Natural killer cell treated with Interleukin-12 subunit alpha and Interleukin-12 subunit beta and Interleukin-15 and Interleukin-18, amount 100 ng/mL, for 72 hours (primary cell): ENCODE data around the gene FGF2. TPM values are rescaled to one million over a fixed set of nuclear protein-coding genes. Genes with fewer than 3 reads are reported as not detected.
A peak's percentile ranks its signal among the peaks of the same experiment; 100 is the strongest.
"Not testable (repeated sequence)": the region's sequence is repeated elsewhere in the genome, so short reads cannot be mapped to it uniquely, and the experiment has no call there.

Experiments
- ATAC-seq, 2 donors: fragments of 150-1000 bp; cut with Tn5 transposase in 1 of 2; sonication (Bioruptor Pico), chemical (Tn5 transposase) in 1 of 2; 2 replicates each; pipeline ENCODE4 v1.10.0; 2021
- DNase-seq: peaks from one replicate; pipeline ENCODE4 v3.0.0; 2022; ENCODE audit warnings: low spot score
- H3K27ac Mint-ChIP-seq, 2 donors: 1 replicate in 1 of 2; 2 replicates in 1 of 2; pipeline ENCODE4 v1.8.0; 2022; ENCODE audit warnings: mixed read lengths in 2 of 2, mild to moderate bottlenecking in 1 of 2, moderate library complexity in 1 of 2
- H3K27me3 Mint-ChIP-seq, 2 donors: 1 replicate in 1 of 2; 2 replicates in 1 of 2; pipeline ENCODE4 v1.8.0; 2022; ENCODE audit warnings: mixed read lengths in 2 of 2
- H3K36me3 Mint-ChIP-seq: one replicate; pipeline ENCODE4 v1.8.0; 2022; ENCODE audit warnings: mixed read lengths
- H3K4me1 Mint-ChIP-seq, 2 donors: 1 replicate in 1 of 2; 2 replicates in 1 of 2; pipeline ENCODE4 v1.8.0; 2022; ENCODE audit warnings: low read depth in 2 of 2, mixed read lengths in 2 of 2, mild to moderate bottlenecking in 1 of 2
- H3K4me3 Mint-ChIP-seq: one replicate; pipeline ENCODE4 v1.8.0; 2022; ENCODE audit warnings: mixed read lengths
- H3K9me3 Mint-ChIP-seq: 2 replicates; pipeline ENCODE4 v1.8.0; 2022; ENCODE audit warnings: mixed read lengths
- total RNA-seq, 2 donors: library from RNA; stranded (reverse); gene quantifications; one replicate each; pipeline ENCODE4 v1.2.3, GENCODE V29; 2022

FGF2 gene
- total RNA-seq, 2 donors from 2014 or later = 1.5 to 3.9 TPM

DNA sequence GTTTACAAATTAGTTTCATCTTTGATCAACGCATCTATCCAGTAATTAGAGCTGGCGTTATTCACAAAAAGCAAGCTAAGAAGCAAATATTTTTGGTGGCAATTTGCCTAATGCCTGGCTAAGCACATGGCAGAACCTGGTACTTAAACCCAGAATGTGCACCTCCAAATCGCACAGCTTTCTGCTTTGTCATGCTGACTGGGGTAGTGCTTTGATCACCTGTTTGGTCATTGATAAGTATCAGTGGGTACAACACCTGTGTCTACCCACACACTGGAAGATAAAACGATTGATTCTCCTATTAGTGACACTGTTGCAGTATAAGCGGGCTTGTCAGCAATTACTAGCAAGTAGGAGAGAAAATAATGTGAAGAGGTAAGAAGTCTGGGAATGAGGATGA lies 93.8 kb downstream of the FGF2 start:
- no peak for DNase-seq
- Mint-ChIP-seq H3K9me3 (no peaks in the 10 kb centered on the region), H3K27me3 (no peaks in the 10 kb centered on the region), H3K36me3 (no peaks in the 10 kb centered on the region), H3K4me1 (peaks cover 0 to 2% of the 10 kb centered on the region in 2 donors), H3K4me3 (no peak overlapping the region), H3K27ac (no peak overlapping the region)
- no peak for ATAC-seq

DNA sequence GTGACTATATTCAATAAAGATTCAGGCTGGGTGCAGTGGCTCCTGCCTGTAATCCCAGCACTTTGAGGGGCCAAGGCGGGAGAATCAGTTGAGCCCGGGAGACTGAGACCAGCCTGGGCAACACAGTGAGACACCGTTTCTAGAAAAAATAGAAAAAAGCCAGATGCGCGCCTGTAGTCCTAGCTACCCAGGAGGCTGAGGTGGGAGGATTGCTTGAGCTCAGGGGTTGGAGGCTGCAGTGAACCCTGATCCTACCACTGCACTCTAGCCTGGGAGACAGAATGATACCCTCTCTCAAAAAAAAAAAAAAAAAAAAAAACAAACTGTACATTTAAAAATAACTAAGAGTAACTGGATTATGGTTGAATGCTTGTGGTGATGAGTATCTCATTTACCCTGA lies 94.7 kb downstream of the FGF2 start:
- H3K4me3 Mint-ChIP-seq = no peak overlapping the region
- H3K9me3 Mint-ChIP-seq = no peaks in the 10 kb centered on the region
- no peak for DNase-seq
- H3K27me3 Mint-ChIP-seq = no peaks in the 10 kb centered on the region
- H3K27ac Mint-ChIP-seq = peak overlapping the region in 1 of 2 donors; percentile 23
- H3K4me1 Mint-ChIP-seq = peaks cover 0 to 2% of the 10 kb centered on the region in 2 donors
- no peak for ATAC-seq
- no peaks in the 10 kb centered on the region for H3K36me3 Mint-ChIP-seq

DNA sequence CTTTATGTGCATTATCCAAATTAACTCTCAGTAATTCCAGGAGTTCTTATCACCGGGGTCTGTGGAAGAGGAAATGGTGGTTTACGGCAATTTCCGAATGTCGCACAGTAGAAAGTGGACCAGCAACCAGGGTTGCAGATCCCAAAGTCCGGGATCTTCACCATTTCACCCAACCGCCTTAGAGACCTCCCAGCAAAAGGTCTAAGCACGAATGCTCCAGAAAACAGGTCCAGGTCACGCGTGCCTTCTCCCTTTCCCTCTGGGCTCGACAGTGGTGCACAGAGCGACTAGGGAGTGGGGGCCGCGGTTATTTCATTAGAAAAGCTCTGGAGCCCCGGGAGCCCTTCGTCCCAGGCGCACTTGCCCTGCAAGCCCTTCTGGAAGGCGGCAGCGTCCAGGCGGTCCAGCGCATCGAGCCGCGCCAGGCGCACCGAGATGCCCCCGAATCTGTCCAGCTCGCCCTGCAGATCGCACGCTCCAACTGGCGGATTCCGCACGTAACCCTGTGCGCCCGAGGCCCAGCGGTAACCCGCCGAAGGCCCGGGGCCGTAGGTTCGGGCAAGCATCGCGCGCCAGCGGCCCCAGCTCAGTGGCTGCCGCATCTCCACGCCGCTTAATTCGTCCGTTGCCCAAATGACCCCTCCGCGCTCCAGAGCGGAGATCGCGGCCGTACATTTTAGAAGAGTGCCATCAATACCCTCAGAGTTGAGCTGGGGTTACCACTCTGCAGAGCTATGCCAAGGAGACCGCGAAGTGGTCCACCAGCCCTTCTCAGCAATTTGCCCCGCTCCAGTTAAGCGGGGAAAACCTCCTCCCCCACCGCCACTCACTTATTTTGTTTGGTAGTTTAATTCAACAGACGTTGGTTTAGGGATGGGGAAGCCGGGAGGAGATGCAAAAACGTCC lies 95.6 kb downstream of the FGF2 start, which contains the start of gene NUDT6:
Gene NUDT6 (minus strand): TSS at position 627 of the 906 bp plus-strand sequence. CDS start 25 bp downstream, at position 602.
- peak; percentile 74 to 81 for ATAC-seq
- Mint-ChIP-seq H3K27ac (peak within 1 kb of the TSS in 1 of 2 donors; percentile 23), H3K9me3 (no peaks in the 10 kb centered on the region), H3K36me3 (no peaks in the 10 kb centered on the region), H3K27me3 (no peaks in the 10 kb centered on the region), H3K4me3 (no peak within 1 kb of the TSS), H3K4me1 (peaks cover 6% of the 10 kb centered on the region in 2 donors)
- DNase-seq = peak; percentile 69

DNA sequence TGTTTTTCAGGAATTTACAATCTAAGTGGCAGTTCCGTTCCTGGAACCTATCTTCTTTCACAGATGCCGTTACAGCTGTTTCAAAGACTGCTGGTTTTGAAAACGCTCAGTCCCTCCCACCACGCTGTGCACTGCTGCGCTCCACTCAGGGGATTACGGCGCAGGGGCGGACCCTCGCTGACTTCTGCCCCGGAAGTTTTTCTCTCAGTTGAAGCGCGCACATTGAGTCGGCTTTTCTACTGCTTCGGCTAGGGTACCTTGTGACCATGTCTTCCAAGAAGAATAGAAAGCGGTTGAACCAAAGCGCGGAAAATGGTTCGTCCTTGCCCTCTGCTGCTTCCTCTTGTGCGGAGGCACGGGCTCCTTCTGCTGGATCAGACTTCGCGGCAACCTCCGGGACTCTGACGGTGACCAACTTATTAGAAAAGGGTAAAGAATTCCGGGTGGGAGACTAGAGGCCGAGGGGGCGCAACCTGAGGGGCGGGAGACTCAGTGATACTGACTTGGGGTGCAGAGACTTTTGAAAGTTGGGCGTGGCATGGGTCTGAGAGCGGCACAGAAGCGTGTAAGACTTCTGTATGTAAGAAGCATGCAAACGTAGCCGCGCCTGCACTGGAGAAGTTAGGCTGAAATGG lies 96.4 kb downstream of the FGF2 start:
- ATAC-seq (peak; percentile 97), DNase-seq (peak; percentile 92)
- no peaks in the 10 kb centered on the region for H3K27me3 Mint-ChIP-seq
- no peak overlapping the region for H3K27ac Mint-ChIP-seq
- peaks cover 6% of the 10 kb centered on the region in 2 donors for H3K4me1 Mint-ChIP-seq
- H3K36me3 Mint-ChIP-seq = no peaks in the 10 kb centered on the region
- H3K4me3 Mint-ChIP-seq = no peak overlapping the region
- H3K9me3 Mint-ChIP-seq = no peaks in the 10 kb centered on the region

DNA sequence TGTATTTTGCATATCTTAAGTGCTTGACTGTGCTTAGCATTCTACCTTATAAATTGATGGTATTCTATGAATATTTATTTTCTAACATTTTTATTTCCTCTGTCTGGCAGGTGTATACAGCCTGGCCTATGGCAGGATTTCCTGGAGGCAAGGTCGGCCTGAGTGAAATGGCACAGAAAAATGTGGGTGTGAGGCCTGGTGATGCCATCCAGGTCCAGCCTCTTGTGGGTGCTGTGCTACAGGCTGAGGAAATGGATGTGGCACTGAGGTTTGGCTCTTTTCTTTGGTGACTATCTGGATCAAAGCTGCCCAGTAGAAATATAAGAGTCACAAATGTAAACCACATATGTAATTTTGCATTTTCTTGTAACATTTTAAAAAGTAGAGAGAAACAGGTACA lies 102.3 kb downstream of the FGF2 start:
- H3K4me1 Mint-ChIP-seq = peaks cover 6 to 8% of the 10 kb centered on the region in 2 donors
- peaks cover 9% of the 10 kb centered on the region for H3K36me3 Mint-ChIP-seq
- DNase-seq = no peak
- no peak overlapping the region for H3K27ac Mint-ChIP-seq
- no peak overlapping the region for H3K4me3 Mint-ChIP-seq
- ATAC-seq = peak in 1 of 2 donors; percentile 51
- H3K9me3 Mint-ChIP-seq = no peaks in the 10 kb centered on the region
- H3K27me3 Mint-ChIP-seq = no peaks in the 10 kb centered on the region

DNA sequence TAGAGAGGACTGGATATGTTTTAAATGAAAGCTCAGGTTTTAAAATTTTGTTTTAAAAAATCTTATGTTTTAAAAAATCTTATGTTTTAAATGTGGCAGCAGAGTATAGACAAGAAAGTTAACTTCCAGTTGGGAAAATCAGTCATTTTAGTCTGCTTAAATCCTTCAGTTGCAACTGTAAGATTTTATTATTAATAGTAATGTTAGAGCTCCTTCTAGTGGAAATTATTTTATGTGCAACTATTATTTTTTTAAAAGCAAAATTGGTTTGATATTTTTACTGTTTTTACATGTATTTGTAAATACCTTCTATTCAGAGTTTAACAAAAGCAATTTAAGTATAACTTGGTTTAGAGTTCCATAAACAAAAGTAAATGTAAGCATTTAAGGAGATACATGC lies 104.2 kb downstream of the FGF2 start:
- Mint-ChIP-seq H3K4me3 (no peak overlapping the region), H3K27ac (no peak overlapping the region), H3K27me3 (no peaks in the 10 kb centered on the region), H3K9me3 (no peaks in the 10 kb centered on the region), H3K4me1 (peaks cover 14 to 18% of the 10 kb centered on the region in 2 donors), H3K36me3 (peaks cover 24% of the 10 kb centered on the region)
- ATAC-seq (no peak), DNase-seq (no peak)

DNA sequence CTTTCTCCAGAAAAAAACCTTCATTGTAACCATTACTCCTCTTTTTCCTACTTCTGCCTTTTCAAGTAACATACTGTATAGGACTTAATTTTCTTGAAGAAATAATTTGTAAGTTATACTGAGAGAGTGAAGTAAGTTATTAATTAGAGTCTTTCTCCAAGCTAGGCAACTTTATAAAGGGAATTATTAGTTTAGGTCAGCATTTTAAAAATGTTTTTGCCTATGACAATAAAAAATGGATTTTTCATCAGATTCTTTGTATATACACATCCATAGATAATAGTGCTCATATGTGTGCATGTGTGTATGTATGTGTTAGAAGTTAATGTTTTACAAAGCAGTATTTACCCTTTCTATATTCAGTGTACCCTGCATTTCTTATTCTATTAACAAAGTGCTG lies 106.1 kb downstream of the FGF2 start:
- H3K4me3 Mint-ChIP-seq = no peak overlapping the region
- peaks cover 10 to 13% of the 10 kb centered on the region in 2 donors for H3K4me1 Mint-ChIP-seq
- ATAC-seq (no peak), DNase-seq (no peak)
- no peak overlapping the region for H3K27ac Mint-ChIP-seq
- H3K27me3 Mint-ChIP-seq = no peaks in the 10 kb centered on the region
- H3K9me3 Mint-ChIP-seq = no peaks in the 10 kb centered on the region
- H3K36me3 Mint-ChIP-seq = peaks cover 28% of the 10 kb centered on the region

DNA sequence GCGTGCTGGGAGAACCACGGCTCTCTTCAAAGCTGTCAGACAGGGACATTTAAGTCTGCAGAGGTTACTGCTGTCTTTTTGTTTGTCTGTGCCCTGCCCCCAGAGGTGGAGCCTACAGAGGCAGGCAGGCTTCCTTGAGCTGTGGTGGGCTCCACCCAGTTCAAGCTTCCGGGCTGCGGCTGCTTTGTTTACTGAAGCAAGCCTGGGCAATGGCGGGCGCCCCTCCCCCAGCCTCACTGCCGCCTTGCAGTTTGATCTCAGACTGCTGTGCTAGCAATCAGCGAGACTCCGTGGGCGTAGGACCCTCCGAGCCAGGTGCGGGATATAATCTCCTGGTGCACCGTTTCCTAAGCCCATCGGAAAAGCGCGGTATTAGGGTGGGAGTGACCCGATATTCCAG lies 118.5 kb downstream of the FGF2 start:
- H3K4me3 Mint-ChIP-seq, H3K27me3 Mint-ChIP-seq, H3K9me3 Mint-ChIP-seq, DNase-seq, H3K4me1 Mint-ChIP-seq, ATAC-seq: not testable (repeated sequence)
- H3K36me3 Mint-ChIP-seq = peaks cover 34% of the 10 kb centered on the region
- peak overlapping the region in 1 of 2 donors; percentile 28 for H3K27ac Mint-ChIP-seq

DNA sequence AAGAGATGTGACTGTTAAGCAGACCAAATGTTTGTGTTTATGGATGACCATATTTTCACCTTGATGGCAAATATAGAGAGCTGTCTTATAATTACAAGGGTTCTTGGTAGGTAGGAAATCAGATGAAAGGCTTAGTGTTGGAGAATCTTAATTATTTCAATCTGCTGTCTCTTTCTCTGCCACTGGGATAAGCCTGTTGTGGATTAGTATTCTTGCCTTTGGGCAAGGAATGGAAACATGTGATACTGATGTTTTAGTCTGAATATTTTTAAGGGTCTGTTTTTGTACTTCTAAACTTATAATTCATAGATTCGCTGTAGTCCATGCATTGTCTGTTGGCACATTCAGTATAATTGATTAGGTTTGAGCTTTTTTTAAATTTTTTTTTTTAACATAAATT lies 119.5 kb downstream of the FGF2 start:
- Mint-ChIP-seq H3K4me1 (no peaks in the 10 kb centered on the region), H3K9me3 (no peaks in the 10 kb centered on the region), H3K4me3 (no peak overlapping the region), H3K27ac (no peak overlapping the region), H3K27me3 (no peaks in the 10 kb centered on the region), H3K36me3 (peaks cover 40% of the 10 kb centered on the region)
- DNase-seq = no peak
- no peak for ATAC-seq

Other genes starting within 250 kb of the FGF2 start
- 1 to 10 TPM in 1 of 2 donors, under 1 TPM in 1; 0.50 to 1.7 TPM for gene IL21, start 205.8 kb upstream of the FGF2 start, total RNA-seq
- 1 to 10 TPM; 1.0 to 2.2 TPM for gene BBS12, start 94.1 kb upstream of the FGF2 start, total RNA-seq
- 1 to 10 TPM; 5.0 to 9.0 TPM for gene NUDT6, start 95.8 kb downstream of the FGF2 start, total RNA-seq